Activated naive CD4-positive, alpha-beta T cell treated with anti-CD3 and anti-CD28 coated beads for 36 hours (primary cell): ENCODE results near the gene LRRIQ4. TPM values are rescaled to one million over a fixed set of nuclear protein-coding genes. Genes with fewer than 3 reads are reported as not detected.
A peak's percentile ranks its signal among the peaks of the same experiment; 100 is the strongest.

Source experiments
- CTCF ChIA-PET: fragments of 350-600 bp; sonication (Branson Sonifier 250); formaldehyde crosslinking; loops from one replicate; lab custom pipeline; 2021; ENCODE audit warnings: antibody characterized with exemption; lab: Charles Lee
- DNase-seq: peaks from one replicate; pipeline ENCODE4 v3.0.0-alpha.2; 2020
- H3K27ac Mint-ChIP-seq: one replicate; pipeline ENCODE4 v1.8.0; 2021; ENCODE audit warnings: mild to moderate bottlenecking, mixed read lengths
- H3K27me3 Mint-ChIP-seq: one replicate; pipeline ENCODE4 v1.8.0; 2021; ENCODE audit warnings: low read depth, mixed read lengths
- H3K36me3 Mint-ChIP-seq: one replicate; pipeline ENCODE4 v1.8.0; 2021; ENCODE audit warnings: low read depth, mixed read lengths
- H3K4me1 Mint-ChIP-seq: one replicate; pipeline ENCODE4 v1.8.0; 2021; ENCODE audit warnings: low read depth, mixed read lengths
- H3K4me3 Mint-ChIP-seq: one replicate; pipeline ENCODE4 v1.8.0; 2021; ENCODE audit warnings: mild to moderate bottlenecking, moderate library complexity, mixed read lengths
- H3K9me3 Mint-ChIP-seq: one replicate; pipeline ENCODE4 v1.8.0; 2021; ENCODE audit warnings: mixed read lengths
- intact Hi-C: fragments of 100-400 bp; cut with micrococcal nuclease; formaldehyde crosslinking; loops from one replicate; pipeline ENCODE4 v1.15.1; 2023
- total RNA-seq, 2 experiments: library from RNA; stranded (reverse); gene quantifications; one replicate each; pipeline ENCODE4 v1.2.3, GENCODE V29; 2021

Gene LRRIQ4
- total RNA-seq, 2 experiments from 2014 or later = 0.12 TPM; not detected in 1

DNA sequence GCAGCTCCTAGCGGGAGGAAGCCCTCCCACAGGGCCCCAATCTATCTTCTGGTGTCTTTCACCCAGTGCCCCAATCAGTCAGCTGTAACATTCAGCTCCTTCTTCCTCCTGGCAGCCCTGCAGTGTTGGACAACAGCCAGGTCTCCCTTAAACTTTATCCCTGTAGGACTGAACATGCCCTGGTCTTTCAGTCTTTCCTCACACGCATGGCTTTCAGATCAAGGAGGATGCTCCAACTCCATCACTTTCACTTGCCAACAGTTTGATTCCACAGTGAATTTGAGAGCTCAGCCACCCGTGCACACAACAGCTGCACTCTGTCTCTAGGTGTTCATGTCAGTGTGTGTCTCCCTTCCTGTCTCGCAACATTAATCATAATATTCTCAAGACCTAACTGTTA is 28.5 kb downstream of the LRRIQ4 start:
- no peak for DNase-seq
- intact Hi-C loops = no loop called here
- Mint-ChIP-seq H3K27me3 (peaks cover 2% of the 10 kb centered on the region), H3K27ac (no peak overlapping the region), H3K4me1 (no peaks in the 10 kb centered on the region), H3K4me3 (no peak overlapping the region), H3K36me3 (no peaks in the 10 kb centered on the region), H3K9me3 (no peaks in the 10 kb centered on the region)
- CTCF ChIA-PET = interaction anchor here (0.9 kb wide), 1 partner anchor 96 kb away, joined by 4 read pairs; no protein-coding TSS in a partner anchor

DNA sequence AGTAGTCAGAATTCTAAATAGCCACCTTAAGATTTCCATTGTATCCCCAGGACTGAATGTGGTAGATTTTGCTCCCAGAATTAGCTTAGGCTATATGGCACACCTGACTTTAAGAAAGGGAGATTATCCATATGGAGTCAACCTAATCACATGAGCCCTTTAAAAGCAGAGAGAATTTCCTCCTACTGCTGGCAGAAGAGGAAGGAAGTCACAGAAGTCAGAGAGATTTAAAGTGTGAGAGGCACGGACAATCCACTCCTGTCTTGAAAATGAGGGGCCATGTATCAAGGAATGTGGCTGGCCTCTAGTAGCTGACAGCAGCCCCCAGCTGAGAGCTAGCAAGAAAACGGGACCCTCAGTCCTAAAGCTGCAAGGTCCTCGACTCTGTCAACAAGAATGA is 30.3 kb downstream of the LRRIQ4 start:
- Mint-ChIP-seq H3K4me1 (no peaks in the 10 kb centered on the region), H3K9me3 (no peaks in the 10 kb centered on the region), H3K4me3 (no peak overlapping the region), H3K27me3 (peaks cover 2% of the 10 kb centered on the region), H3K27ac (no peak overlapping the region), H3K36me3 (no peaks in the 10 kb centered on the region)
- intact Hi-C loops = no loop called here
- CTCF ChIA-PET = interaction anchor here (1.1 to 1.4 kb wide), 2 partner anchors 76 to 575 kb away, joined by 3 read pairs; partner anchors contain the start of gene CLDN11
- no peak for DNase-seq

DNA sequence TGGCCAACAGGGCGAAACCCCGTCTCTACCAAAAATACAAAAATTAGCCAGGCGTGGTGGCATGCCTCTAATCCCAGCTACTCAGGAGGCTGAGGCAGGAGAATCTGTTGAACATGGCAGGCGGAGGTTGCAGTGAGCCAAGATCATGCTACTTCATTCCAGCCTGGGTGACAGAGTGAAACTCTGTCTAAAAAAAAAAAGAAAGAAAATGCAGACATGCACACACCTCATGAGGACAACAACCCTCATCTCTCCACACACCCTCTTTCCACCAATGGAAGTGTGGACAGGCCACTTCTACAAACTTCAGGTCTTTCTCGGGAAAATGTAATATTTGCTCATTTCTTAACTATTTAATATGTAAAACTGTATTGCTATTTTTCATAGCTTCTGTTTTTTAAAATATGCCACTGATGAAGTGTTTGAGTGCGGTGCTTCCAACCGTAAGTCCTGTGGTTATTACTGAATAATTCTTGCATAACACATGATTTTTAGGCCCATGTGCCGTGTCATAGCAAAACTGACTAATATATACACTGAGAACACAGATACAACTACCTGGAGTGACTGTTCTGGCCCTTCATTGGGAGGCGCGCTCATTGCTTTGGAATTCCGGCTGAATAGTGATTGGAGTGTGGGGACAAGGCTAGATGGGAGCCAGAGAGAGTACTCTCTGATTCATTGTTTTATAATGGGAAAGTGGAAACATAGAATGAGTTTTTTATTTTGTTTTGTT is 34.0 kb downstream of the LRRIQ4 start:
- CTCF ChIA-PET = no interaction called here
- no peak overlapping the region for H3K4me3 Mint-ChIP-seq
- H3K36me3 Mint-ChIP-seq = no peaks in the 10 kb centered on the region
- intact Hi-C loops = no loop called here
- H3K27me3 Mint-ChIP-seq = no peaks in the 10 kb centered on the region
- H3K27ac Mint-ChIP-seq = no peak overlapping the region
- no peak for DNase-seq
- H3K9me3 Mint-ChIP-seq = no peaks in the 10 kb centered on the region
- no peaks in the 10 kb centered on the region for H3K4me1 Mint-ChIP-seq

DNA sequence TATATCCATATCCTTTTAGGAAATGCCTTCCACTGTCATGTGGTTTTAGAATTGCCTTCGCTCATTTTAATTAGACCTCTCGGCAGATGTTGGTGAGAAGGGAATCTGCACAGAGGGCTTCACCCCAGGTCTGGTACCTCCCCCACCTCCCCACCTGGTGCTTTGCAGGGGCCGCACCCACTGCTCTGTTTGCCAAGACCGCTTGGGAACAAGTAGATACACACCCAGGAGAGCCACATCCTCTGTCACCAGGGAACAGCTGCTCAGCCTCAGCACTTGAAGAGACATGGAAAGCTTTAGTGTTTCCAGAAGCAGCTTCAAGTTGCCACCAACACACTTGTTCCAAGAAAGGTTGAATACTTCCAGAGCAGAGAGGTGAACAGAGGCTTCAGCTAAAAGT is 35.2 kb downstream of the LRRIQ4 start:
- intact Hi-C loops = no loop called here
- no peaks in the 10 kb centered on the region for H3K4me1 Mint-ChIP-seq
- no peaks in the 10 kb centered on the region for H3K27me3 Mint-ChIP-seq
- CTCF ChIA-PET = interaction anchor here (0.6 kb wide), 1 partner anchor 20 kb away, joined by 3 read pairs; no protein-coding TSS in a partner anchor
- H3K27ac Mint-ChIP-seq = no peak overlapping the region
- H3K4me3 Mint-ChIP-seq = no peak overlapping the region
- H3K36me3 Mint-ChIP-seq = no peaks in the 10 kb centered on the region
- DNase-seq = no peak
- no peaks in the 10 kb centered on the region for H3K9me3 Mint-ChIP-seq

DNA sequence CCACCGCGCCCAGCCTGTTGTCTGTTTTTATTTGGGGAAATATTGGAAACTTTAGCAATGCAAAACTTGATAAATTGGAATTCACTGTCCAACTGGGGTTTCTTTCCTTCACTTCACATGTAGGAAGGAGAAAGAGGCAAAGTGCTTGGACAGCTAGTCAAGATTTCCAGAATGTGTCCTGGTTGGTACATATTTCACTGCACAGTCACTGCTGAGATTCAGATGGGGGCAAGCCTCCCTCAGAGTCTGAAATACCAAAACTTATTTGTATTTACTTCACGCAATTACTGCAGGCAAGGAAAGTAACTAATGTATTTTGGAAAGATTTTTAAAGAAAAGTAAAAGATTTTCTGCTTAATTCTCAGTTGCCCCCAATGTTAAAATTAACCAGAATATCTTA is 36.1 kb downstream of the LRRIQ4 start:
- H3K4me3 Mint-ChIP-seq = no peak overlapping the region
- no peaks in the 10 kb centered on the region for H3K9me3 Mint-ChIP-seq
- DNase-seq = no peak
- intact Hi-C loops = no loop called here
- no peaks in the 10 kb centered on the region for H3K27me3 Mint-ChIP-seq
- no peak overlapping the region for H3K27ac Mint-ChIP-seq
- H3K36me3 Mint-ChIP-seq = no peaks in the 10 kb centered on the region
- no peaks in the 10 kb centered on the region for H3K4me1 Mint-ChIP-seq
- CTCF ChIA-PET = no interaction called here

DNA sequence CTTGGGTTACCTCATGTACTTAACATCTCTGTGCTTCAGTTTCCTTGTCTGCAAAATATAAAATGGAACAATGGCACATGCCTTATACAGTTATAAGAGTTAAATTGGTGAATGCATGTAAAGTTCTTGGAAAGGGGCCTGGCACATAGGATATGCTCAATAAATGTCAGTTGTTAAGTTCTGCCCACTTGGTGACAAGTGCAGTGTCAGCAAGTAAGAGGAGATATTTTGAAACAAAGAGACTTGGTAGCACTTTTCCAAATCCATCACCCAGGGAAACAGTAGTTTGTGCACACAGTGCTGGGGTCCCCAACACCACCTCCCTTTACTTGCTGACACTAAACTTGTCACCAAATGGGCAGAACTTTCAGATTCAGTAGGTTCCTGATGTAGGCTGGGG is 37.9 kb downstream of the LRRIQ4 start:
- Mint-ChIP-seq H3K27ac (no peak overlapping the region), H3K9me3 (no peaks in the 10 kb centered on the region), H3K36me3 (no peaks in the 10 kb centered on the region), H3K4me3 (no peak overlapping the region), H3K27me3 (no peaks in the 10 kb centered on the region), H3K4me1 (no peaks in the 10 kb centered on the region)
- intact Hi-C loops = no loop called here
- CTCF ChIA-PET = interaction anchor here (1.0 kb wide), 1 partner anchor 15 kb away, joined by 3 read pairs; no protein-coding TSS in a partner anchor
- DNase-seq = no peak

DNA sequence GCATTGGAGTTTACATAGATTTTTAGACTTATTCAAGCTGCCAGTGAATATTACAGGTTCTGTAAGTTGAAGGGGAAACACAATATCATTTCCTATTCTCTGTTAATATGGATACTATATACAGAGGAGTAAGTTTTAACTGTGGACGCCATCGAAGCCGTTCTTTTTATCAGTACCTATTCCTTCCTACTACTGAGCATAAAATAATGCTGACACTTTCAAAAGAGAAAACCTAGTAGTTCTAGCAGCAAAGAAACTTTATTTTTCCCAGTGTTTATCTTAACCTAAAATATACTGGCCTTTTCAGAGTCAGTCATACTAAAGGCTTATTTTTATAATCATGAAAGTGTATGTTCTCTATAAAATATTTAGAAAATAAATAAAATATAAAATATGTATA is 42.8 kb downstream of the LRRIQ4 start:
- Mint-ChIP-seq H3K4me1 (no peaks in the 10 kb centered on the region), H3K36me3 (no peaks in the 10 kb centered on the region)

DNA sequence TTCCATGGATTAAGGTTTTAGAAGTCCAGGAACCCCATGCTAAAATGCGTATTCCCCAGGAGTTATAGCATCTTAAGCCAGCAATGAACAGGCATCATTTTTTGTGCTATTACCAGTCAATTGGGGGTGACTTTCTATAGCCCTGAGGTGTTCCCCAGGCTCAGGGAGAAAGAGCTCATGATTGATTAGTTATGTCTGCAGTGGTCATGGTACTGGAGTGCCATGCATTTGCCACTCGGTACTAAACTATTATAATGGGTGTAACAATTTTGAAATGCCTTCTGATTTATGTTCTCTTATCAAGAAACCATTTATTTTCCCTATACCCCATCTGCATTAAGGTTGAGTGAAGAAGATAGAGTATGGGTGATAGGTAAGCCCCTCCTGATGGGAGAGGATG is 45.1 kb downstream of the LRRIQ4 start:
- H3K27me3 Mint-ChIP-seq = no peaks in the 10 kb centered on the region
- no peaks in the 10 kb centered on the region for H3K36me3 Mint-ChIP-seq
- intact Hi-C loops = no loop called here
- H3K4me3 Mint-ChIP-seq = no peak overlapping the region
- CTCF ChIA-PET = interaction anchor here (1.3 kb wide), 1 partner anchor 42 kb away, joined by 3 read pairs; no protein-coding TSS in a partner anchor
- H3K4me1 Mint-ChIP-seq = no peaks in the 10 kb centered on the region
- H3K27ac Mint-ChIP-seq = no peak overlapping the region
- DNase-seq = no peak
- no peaks in the 10 kb centered on the region for H3K9me3 Mint-ChIP-seq

More for the DNA sequence above, 42.8 kb downstream of the LRRIQ4 start:
- CTCF ChIA-PET = no interaction called here
- DNase-seq = no peak
- H3K27ac Mint-ChIP-seq = no peak overlapping the region
- H3K27me3 Mint-ChIP-seq = no peaks in the 10 kb centered on the region
- intact Hi-C loops = no loop called here
- no peak overlapping the region for H3K4me3 Mint-ChIP-seq
- H3K9me3 Mint-ChIP-seq = no peaks in the 10 kb centered on the region

DNA sequence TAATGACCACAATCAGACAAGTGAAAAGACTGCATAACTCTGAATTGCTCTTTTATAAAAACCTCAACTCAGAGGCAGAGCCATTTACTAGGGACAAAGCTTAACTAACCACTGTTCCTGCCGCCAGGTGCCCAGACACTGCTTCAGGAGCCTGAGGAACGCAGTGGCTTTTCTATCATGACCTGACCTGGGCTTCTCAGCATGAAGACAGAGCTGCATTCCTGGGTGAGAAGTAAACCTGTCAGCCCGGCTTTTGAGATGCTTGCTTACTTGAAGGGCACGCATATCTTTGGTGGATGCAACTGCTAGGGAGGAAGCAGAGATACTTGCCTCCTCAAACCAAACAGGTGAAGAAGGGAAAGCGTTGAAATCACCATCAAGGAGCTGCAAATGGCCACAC is 49.2 kb downstream of the LRRIQ4 start:
- H3K27ac Mint-ChIP-seq = no peak overlapping the region
- intact Hi-C loops = loop anchor here (2.0 to 10.0 kb wide), 2 partner anchors 319 to 833 kb away; partner anchors contain the start of gene PHC3
- no peaks in the 10 kb centered on the region for H3K9me3 Mint-ChIP-seq
- H3K4me1 Mint-ChIP-seq = peaks cover 25% of the 10 kb centered on the region
- H3K36me3 Mint-ChIP-seq = no peaks in the 10 kb centered on the region
- H3K27me3 Mint-ChIP-seq = no peaks in the 10 kb centered on the region
- no peak for DNase-seq
- CTCF ChIA-PET = interaction anchor here (0.7 to 2.4 kb wide), 8 partner anchors 49 to 549 kb away, joined by 3 to 12 read pairs (median 4); partner anchors contain the start of gene SEC62
- H3K4me3 Mint-ChIP-seq = no peak overlapping the region

DNA sequence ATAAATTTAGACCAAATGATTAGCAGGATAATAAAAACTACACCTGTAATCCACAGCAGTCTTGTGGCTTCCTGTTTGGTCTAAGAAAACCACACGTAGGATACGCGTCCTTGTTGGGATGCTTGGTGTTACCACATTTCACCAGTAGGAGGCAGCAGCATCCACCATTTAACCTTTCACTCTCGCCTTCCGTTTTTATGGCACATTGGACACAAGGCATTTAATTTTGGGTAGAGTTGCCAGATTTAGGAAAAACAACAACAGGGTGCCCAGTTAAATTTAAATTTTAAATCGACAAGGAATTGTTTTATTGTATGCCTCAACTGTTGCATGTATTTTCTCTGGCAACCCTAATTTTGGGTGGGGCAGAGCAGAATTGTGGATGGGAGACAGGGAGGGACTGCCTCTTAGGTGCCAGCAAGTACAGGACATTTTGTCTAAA is 50.8 kb downstream of the LRRIQ4 start:
- CTCF ChIA-PET = interaction anchor here (0.5 to 2.4 kb wide), 14 partner anchors 19 to 524 kb away, joined by 3 to 12 read pairs (median 3); partner anchors contain the start of gene SEC62
- no peak overlapping the region for H3K27ac Mint-ChIP-seq
- no peaks in the 10 kb centered on the region for H3K27me3 Mint-ChIP-seq
- intact Hi-C loops = loop anchor here (1.0 to 10.0 kb wide), 9 partner anchors 100 to 949 kb away; partner anchors contain the start of genes GPR160, PHC3 and SEC62
- peak; percentile 86 for DNase-seq
- no peaks in the 10 kb centered on the region for H3K9me3 Mint-ChIP-seq
- H3K4me3 Mint-ChIP-seq = no peak overlapping the region
- H3K36me3 Mint-ChIP-seq = no peaks in the 10 kb centered on the region
- peaks cover 25% of the 10 kb centered on the region for H3K4me1 Mint-ChIP-seq

DNA sequence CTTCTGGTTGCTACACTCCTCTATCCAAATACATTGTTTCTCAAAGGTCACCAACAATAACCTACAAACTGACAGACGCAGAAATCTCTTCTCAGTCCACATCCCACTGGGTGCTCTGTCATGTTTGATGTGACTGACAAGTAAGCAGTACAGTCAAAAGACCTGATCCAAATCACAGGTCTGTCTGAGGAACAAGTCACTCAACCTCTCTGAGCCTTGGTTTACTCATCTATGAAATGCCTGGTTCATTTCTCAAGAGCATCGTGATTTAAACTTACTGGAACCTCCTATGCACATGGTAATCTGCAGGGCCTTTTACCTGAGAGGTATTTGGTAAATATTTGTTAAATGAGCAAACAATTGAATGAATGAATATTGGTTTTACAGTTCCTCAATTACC is 51.6 kb downstream of the LRRIQ4 start:
- no peaks in the 10 kb centered on the region for H3K36me3 Mint-ChIP-seq
- no peak for DNase-seq
- H3K9me3 Mint-ChIP-seq = no peaks in the 10 kb centered on the region
- H3K27me3 Mint-ChIP-seq = no peaks in the 10 kb centered on the region
- no peak overlapping the region for H3K4me3 Mint-ChIP-seq
- CTCF ChIA-PET = interaction anchor here (0.6 to 1.6 kb wide), 8 partner anchors 102 to 630 kb away, joined by 3 to 6 read pairs (median 3); no protein-coding TSS in a partner anchor
- H3K27ac Mint-ChIP-seq = no peak overlapping the region
- peaks cover 25% of the 10 kb centered on the region for H3K4me1 Mint-ChIP-seq
- intact Hi-C loops = loop anchor here (10.0 kb wide), 1 partner anchor 831 kb away; no protein-coding TSS in a partner anchor

DNA sequence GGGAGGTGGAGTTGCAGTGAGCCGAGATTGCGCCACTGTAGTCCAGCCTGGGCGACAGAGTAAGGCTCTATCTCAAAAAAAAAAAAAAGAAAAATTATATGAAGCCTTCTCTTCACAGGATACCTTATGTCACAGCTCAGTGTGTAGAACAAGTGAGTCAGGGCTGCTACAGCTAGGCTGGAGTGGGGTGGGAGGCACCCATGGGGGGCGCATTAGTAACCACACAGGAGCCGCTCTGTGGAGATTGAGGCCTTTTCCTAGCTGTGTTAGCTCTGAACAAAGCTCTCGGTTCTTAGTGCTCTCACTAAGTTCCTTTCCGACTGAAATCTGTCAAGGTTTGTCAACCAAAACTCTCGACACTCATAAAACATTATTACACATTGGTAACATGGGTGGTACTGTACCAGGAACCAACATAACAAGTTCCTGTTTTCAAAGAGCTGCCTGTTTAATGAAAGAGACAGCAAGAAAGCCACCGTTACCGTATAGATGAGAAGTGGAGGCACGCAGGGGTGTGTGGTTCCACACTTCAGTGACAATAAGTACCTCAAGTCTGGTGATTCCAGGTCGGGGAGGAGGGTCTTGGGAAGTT is 52.6 kb downstream of the LRRIQ4 start:
- H3K27ac Mint-ChIP-seq = peak overlapping the region; percentile 28

More for the DNA sequence above, 52.6 kb downstream of the LRRIQ4 start:
- Mint-ChIP-seq H3K9me3 (no peaks in the 10 kb centered on the region), H3K4me3 (no peak overlapping the region), H3K27me3 (no peaks in the 10 kb centered on the region), H3K36me3 (no peaks in the 10 kb centered on the region), H3K4me1 (peaks cover 33% of the 10 kb centered on the region)
- CTCF ChIA-PET = interaction anchor here (0.5 to 2.0 kb wide), 15 partner anchors 15 to 491 kb away, joined by 3 to 7 read pairs (median 3); partner anchors contain the start of genes SAMD7 and SEC62
- intact Hi-C loops = loop anchor here (1.0 to 10.0 kb wide), 5 partner anchors 52 to 830 kb away; no protein-coding TSS in a partner anchor
- DNase-seq = peak; percentile 62
